Gastrocnemius medialis (tissue), 4 donors: ENCODE results near the gene USP7. TPM values are rescaled to one million over a fixed set of nuclear protein-coding genes. Genes with fewer than 3 reads are reported as not detected.
A peak's percentile ranks its signal among the peaks of the same experiment; 100 is the strongest.

Experiments
- ATAC-seq, 2 donors: fragments of 150-250 bp; one replicate each; pipeline ENCODE4 v1.9.1; 2016
- DNase-seq, 2 donors: peaks; one replicate each; pipeline ENCODE4 v3.0.0-alpha.2; 2019
- H3K27ac ChIP-seq, 4 donors: fragments of 200-600 bp; sonication (generic); 1 replicate in 1 of 4; 2 replicates in 3 of 4; pipeline ENCODE4 v1.5.1; 2016 to 2018; ENCODE audit warnings: mild to moderate bottlenecking in 2 of 4, moderate library complexity in 1 of 4
- H3K27me3 ChIP-seq, 3 donors: fragments of 200-600 bp; sonication (generic) in 2 of 3; 1 replicate in 1 of 3; 2 replicates in 2 of 3; pipeline versions ENCODE4 v1.5.1 to v1.6.0; 2016 to 2019; ENCODE audit warnings: mild to moderate bottlenecking in 1 of 3, moderate library complexity in 1 of 3
- H3K36me3 ChIP-seq, 2 donors: fragments of 200-600 bp; sonication (generic) in 1 of 2; one replicate each; pipeline ENCODE4 v1.5.1; 2017 to 2018
- H3K4me1 ChIP-seq, 2 donors: fragments of 200-600 bp; sonication (generic) in 1 of 2; one replicate each; pipeline ENCODE4 v1.5.1; 2016 to 2017; ENCODE audit warnings: mild to moderate bottlenecking in 2 of 2
- H3K4me3 ChIP-seq, 4 donors: fragments of 200-600 bp; sonication (generic) in 3 of 4; 1 replicate in 1 of 4; 2 replicates in 3 of 4; pipeline ENCODE4 v1.5.1; 2016 to 2019; ENCODE audit warnings: mild to moderate bottlenecking in 2 of 4
- H3K9me3 ChIP-seq, 3 donors: fragments of 200-600 bp; sonication (generic) in 2 of 3; 1 replicate in 1 of 3; 2 replicates in 2 of 3; pipeline ENCODE4 v1.5.1; 2016 to 2019
- POLR2A ChIP-seq, 2 donors: fragments of 450-650 bp; IDR thresholded peaks; one replicate each; pipeline ENCODE4 v1.6.1; 2017; ENCODE audit warnings: antibody characterized with exemption in 2 of 2, mild to moderate bottlenecking in 2 of 2, moderate library complexity in 2 of 2
- in situ Hi-C, 4 donors: fragments of 200-750 bp; cut with MboI; loops; one replicate each; pipeline versions ENCODE4 v1.15.0 to v1.8.0; 2017; ENCODE audit warnings: low sequenced_read_pairs in 4 of 4
- intact Hi-C: fragments of 100-400 bp; cut with DNase I; formaldehyde crosslinking; loops from one replicate; pipeline ENCODE4 v1.15.1; 2023; ENCODE audit warnings: low total_unique reads
- total RNA-seq, 4 donors: library from RNA; depleted of rRNA; stranded (reverse); fragments of >200 nt; gene quantifications; one replicate each; pipeline versions ENCODE4 v1.1.0 to v1.2.3, GENCODE V29; 2016
- TF ChIP-seq, protein P1 (sequence below), 5 experiments: fragments of 450-650 bp in 3 of 5; fragments of 200-600 bp in 2 of 5; sonication (generic) in 2 of 5; IDR thresholded peaks in 4 of 5; conservative IDR thresholded peaks in 1 of 5; 1 replicate in 4 of 5; 2 replicates in 1 of 5; pipeline ENCODE4 v1.5.1; 2016 to 2019; ENCODE audit warnings: antibody characterized with exemption in 5 of 5, mild to moderate bottlenecking in 3 of 5, moderate library complexity in 3 of 5

The USP7 gene
- total RNA-seq, 4 donors from 2014 or later: 79.7 to 99.2 (median 85.6) TPM

DNA sequence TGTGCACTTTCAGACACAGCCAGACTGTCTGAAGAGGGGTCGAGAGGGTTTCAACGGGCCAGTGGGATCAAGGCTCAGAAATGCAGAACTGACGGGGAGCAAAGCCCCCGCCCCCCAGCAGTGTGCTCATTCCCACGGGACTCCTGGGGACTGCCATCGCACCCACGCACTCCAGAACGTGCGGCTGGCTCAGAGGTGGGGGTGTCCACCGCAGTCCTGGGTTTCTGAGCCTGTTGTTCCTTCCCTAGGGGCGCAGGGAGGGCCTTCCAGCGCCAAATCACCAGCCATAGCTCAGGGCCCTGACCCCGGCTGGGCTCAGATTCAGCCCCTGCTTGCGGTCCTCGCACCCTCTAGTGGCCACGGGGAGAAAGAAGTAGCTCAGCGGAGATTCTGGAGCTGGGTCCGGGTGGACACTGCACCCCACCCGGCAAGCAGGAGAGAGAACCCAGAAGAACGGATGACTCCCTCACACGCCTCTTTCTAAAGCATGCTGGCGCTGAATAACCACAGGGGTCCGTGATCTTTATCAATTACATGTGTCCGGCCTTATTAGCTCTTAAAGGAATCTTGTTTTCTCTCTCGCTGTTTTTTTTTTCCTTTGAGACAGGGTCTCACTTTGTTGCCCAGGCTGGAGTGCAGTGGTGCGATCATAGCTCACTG, 45.0 kb upstream of the USP7 start:
- Histone ChIP-seq H3K27me3 (no peaks in the 10 kb centered on the region), H3K27ac (no peak overlapping the region), H3K4me1 (peaks cover 0 to 6% of the 10 kb centered on the region in 2 donors), H3K9me3 (no peaks in the 10 kb centered on the region), H3K36me3 (no peaks in the 10 kb centered on the region), H3K4me3 (peak overlapping the region; percentile 33 to 63 (median 45))
- ATAC-seq (peak; percentile 74 to 91), DNase-seq (peak; percentile 38 to 56)
- TF ChIP-seq, protein P1, sequence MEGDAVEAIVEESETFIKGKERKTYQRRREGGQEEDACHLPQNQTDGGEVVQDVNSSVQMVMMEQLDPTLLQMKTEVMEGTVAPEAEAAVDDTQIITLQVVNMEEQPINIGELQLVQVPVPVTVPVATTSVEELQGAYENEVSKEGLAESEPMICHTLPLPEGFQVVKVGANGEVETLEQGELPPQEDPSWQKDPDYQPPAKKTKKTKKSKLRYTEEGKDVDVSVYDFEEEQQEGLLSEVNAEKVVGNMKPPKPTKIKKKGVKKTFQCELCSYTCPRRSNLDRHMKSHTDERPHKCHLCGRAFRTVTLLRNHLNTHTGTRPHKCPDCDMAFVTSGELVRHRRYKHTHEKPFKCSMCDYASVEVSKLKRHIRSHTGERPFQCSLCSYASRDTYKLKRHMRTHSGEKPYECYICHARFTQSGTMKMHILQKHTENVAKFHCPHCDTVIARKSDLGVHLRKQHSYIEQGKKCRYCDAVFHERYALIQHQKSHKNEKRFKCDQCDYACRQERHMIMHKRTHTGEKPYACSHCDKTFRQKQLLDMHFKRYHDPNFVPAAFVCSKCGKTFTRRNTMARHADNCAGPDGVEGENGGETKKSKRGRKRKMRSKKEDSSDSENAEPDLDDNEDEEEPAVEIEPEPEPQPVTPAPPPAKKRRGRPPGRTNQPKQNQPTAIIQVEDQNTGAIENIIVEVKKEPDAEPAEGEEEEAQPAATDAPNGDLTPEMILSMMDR (IDR thresholded peaks at IDR 0.05 in 4 of 5, conservative IDR thresholded peaks at IDR 0.05 in 1 of 5): peak; percentile 56 to 84 (median 78)
- no peak for TF ChIP-seq POLR2A (IDR thresholded peaks at IDR 0.05)
- intact Hi-C loops: loop anchor here (1.0 to 2.0 kb wide), 2 partner anchors 126 to 348 kb away; no protein-coding TSS in a partner anchor
- in situ Hi-C loops: loop anchor here in 1 of 4 donors (25.0 kb wide), 1 partner anchor 346 kb away; the partner anchor contains the start of gene ABAT

DNA sequence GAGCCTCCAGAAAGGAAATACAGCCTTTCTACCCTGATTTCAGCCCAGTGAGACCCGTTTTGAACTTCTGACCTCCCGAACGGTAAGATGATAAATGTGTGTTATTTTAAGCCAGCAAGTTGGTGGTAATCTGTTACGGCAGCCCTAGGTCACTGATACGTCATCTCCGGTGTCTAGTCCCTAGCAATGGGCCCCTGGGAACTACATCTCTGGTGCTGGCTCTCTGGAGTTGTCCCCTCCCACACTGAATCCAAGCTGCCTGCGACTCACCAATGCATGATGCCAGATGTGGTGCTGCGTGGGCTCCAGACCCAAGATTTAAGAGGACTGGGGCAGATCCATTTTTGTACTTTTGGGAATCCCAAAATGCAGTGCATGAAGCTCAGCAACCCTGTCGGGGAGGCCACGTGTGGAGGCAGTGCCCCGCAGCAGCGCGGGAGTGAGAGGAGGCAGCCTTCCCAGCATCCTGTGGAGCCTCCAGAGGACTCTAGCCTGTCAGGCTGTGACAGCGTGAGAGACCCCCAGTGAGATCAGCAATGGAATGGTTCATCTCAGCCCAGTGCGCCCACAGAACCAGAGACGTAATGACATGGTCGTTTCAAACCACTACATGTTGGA, 43.6 kb upstream of the USP7 start:
- DNase-seq: no peak

DNA sequence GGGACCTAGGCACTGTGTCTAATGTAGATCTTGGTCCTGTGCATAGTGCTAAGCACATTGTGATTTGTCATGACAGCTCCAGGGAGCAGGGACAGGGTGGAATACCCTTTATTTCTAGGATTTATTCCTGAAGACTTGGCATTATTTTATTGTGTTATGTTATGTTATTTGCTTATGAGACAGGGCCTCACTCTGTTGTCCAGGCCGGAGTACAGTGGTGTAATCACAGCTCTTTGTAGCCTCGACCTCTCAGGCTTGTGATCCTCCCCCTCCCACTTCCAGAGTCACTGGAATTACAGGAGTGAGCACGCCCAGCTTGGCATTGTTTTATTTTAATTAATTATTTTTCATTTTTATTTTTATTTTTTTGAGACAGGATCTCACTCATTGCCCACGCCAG, 40.5 kb upstream of the USP7 start:
- intact Hi-C loops: no loop called here
- TF ChIP-seq, protein P1 (IDR thresholded peaks at IDR 0.05 in 4 of 5, conservative IDR thresholded peaks at IDR 0.05 in 1 of 5): no peak
- TF ChIP-seq POLR2A (IDR thresholded peaks at IDR 0.05): no peak
- Histone ChIP-seq H3K36me3 (no peaks in the 10 kb centered on the region), H3K27me3 (no peaks in the 10 kb centered on the region), H3K4me3 (no peak overlapping the region), H3K9me3 (no peaks in the 10 kb centered on the region), H3K27ac (no peak overlapping the region), H3K4me1 (peaks cover 0 to 6% of the 10 kb centered on the region in 2 donors)
- DNase-seq (no peak), ATAC-seq (no peak)
- in situ Hi-C loops: loop anchor here in 1 of 4 donors (25.0 kb wide), 1 partner anchor 342 kb away; the partner anchor contains the start of gene ABAT

More for the DNA sequence above, 43.6 kb upstream of the USP7 start:
- Histone ChIP-seq H3K4me3 (no peak overlapping the region), H3K9me3 (no peaks in the 10 kb centered on the region), H3K4me1 (peaks cover 0 to 6% of the 10 kb centered on the region in 2 donors), H3K27me3 (no peaks in the 10 kb centered on the region), H3K27ac (no peak overlapping the region), H3K36me3 (no peaks in the 10 kb centered on the region)
- in situ Hi-C loops: loop anchor here in 1 of 4 donors (25.0 kb wide), 1 partner anchor 345 kb away; the partner anchor contains the start of gene ABAT
- TF ChIP-seq, protein P1 (IDR thresholded peaks at IDR 0.05 in 4 of 5, conservative IDR thresholded peaks at IDR 0.05 in 1 of 5): no peak
- TF ChIP-seq POLR2A (IDR thresholded peaks at IDR 0.05): no peak
- intact Hi-C loops: no loop called here
- no peak for ATAC-seq

DNA sequence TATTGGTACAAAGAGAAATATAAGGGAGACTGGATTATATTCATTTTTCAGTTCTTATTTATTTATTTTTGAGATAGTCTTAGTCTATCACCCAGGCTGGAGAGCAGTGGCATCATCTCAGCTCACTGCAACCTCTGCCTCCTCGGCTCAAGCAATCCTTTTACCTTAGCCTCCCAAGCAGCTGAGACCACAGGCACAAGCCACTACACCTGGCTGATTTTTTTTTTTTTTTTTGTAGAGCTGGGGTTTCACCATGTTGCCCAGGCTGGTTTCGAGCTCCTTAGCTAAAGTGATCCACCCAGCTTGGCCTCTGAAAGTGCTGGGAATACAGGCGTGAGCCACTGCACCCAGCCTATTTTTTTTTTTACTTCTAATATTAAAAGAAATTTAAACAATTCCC, 40.1 kb upstream of the USP7 start:
- DNase-seq (no peak), ATAC-seq (no peak)
- no peaks in the 10 kb centered on the region for H3K27me3 ChIP-seq
- intact Hi-C loops: no loop called here
- no peaks in the 10 kb centered on the region for H3K9me3 ChIP-seq
- H3K36me3 ChIP-seq: no peaks in the 10 kb centered on the region
- H3K27ac ChIP-seq: no peak overlapping the region
- TF ChIP-seq POLR2A (IDR thresholded peaks at IDR 0.05): no peak
- TF ChIP-seq, protein P1 (IDR thresholded peaks at IDR 0.05 in 4 of 5, conservative IDR thresholded peaks at IDR 0.05 in 1 of 5): no peak
- peaks cover 0 to 2% of the 10 kb centered on the region in 2 donors for H3K4me1 ChIP-seq
- H3K4me3 ChIP-seq: no peak overlapping the region
- in situ Hi-C loops: loop anchor here in 1 of 4 donors (25.0 kb wide), 1 partner anchor 341 kb away; the partner anchor contains the start of gene ABAT
